CD4-positive, alpha-beta T cell treated with Interleukin-2 at 100 ng/mL for 4 hours (primary cell): ENCODE data around the gene PPP2R3A.

Source experiments
- DNase-seq: peaks from one replicate; pipeline ENCODE4 v3.0.0-alpha.2; 2020; ENCODE audit warnings: low spot score

PPP2R3A gene

GRCh38 chr3:135967867-135968266 lies 2.3 kb downstream of the PPP2R3A start:
- DNase-seq, result no peak

GRCh38 chr3:135970506-135971116 lies 5.1 kb downstream of the PPP2R3A start:
- DNase-seq, result no peak

- DNase-seq, result no peak
Observed at GRCh38 chr3:135973841-135974240, 8.3 kb downstream of the PPP2R3A start.

- no peak for DNase-seq
Observed at GRCh38 chr3:135975053-135975452, 9.5 kb downstream of the PPP2R3A start.

GRCh38 chr3:135975536-135975935 lies 10.0 kb downstream of the PPP2R3A start:
- no peak for DNase-seq

GRCh38 chr3:135980343-135980742 lies 14.8 kb downstream of the PPP2R3A start:
- DNase-seq, result no peak

- DNase-seq, result no peak
Observed at GRCh38 chr3:135981701-135982403, 16.3 kb downstream of the PPP2R3A start.

GRCh38 chr3:135982404-135982761 lies 16.9 kb downstream of the PPP2R3A start:
- no peak for DNase-seq

- DNase-seq, result no peak
Observed at GRCh38 chr3:135982922-135983581, 17.5 kb downstream of the PPP2R3A start.

- DNase-seq, result no peak
Observed at GRCh38 chr3:135987661-135988060, 22.1 kb downstream of the PPP2R3A start.

GRCh38 chr3:135989242-135989641 lies 23.7 kb downstream of the PPP2R3A start:
- DNase-seq, result no peak

- DNase-seq, result no peak
Observed at GRCh38 chr3:135990903-135991302, 25.4 kb downstream of the PPP2R3A start.

GRCh38 chr3:135991621-135992020 lies 26.1 kb downstream of the PPP2R3A start:
- no peak for DNase-seq

GRCh38 chr3:135992072-135992471 lies 26.5 kb downstream of the PPP2R3A start:
- no peak for DNase-seq

GRCh38 chr3:135994708-135995337 lies 29.3 kb downstream of the PPP2R3A start:
- no peak for DNase-seq

GRCh38 chr3:135995766-135996165 lies 30.2 kb downstream of the PPP2R3A start:
- DNase-seq, result no peak

- DNase-seq, result no peak
Observed at GRCh38 chr3:135997554-135998320, 32.2 kb downstream of the PPP2R3A start.

- DNase-seq, result no peak
Observed at GRCh38 chr3:136008221-136008620, 42.7 kb downstream of the PPP2R3A start.

- DNase-seq, result no peak
Observed at GRCh38 chr3:136008732-136009470, 43.4 kb downstream of the PPP2R3A start.

- no peak for DNase-seq
Observed at GRCh38 chr3:136018876-136019275, 53.3 kb downstream of the PPP2R3A start.

GRCh38 chr3:136021803-136022202 lies 56.3 kb downstream of the PPP2R3A start:
- DNase-seq, result no peak
